Mucosa of rectum (tissue), 2 donors: ENCODE data around the gene RPS24.
"Not testable (repeated sequence)": the region's sequence is repeated elsewhere in the genome, so short reads cannot be mapped to it uniquely, and the experiment has no call there.

Source experiments
- H3K27ac ChIP-seq, 2 donors: one replicate each; pipeline ENCODE4 v1.7.0; 2013; ENCODE audit warnings: inconsistent platforms in 2 of 2, low read depth in 2 of 2, low read length in 2 of 2
- H3K27me3 ChIP-seq, 2 donors: one replicate each; pipeline ENCODE4 v1.7.0; 2013; ENCODE audit warnings: low read length in 2 of 2; ENCODE audit not compliant: control insufficient read depth in 2 of 2, insufficient read depth in 2 of 2
- H3K36me3 ChIP-seq, 2 donors: one replicate each; pipeline ENCODE4 v1.7.0; 2013; ENCODE audit warnings: low read length in 2 of 2; ENCODE audit not compliant: control insufficient read depth in 2 of 2, insufficient read depth in 2 of 2
- H3K4me1 ChIP-seq, 2 donors: one replicate each; pipeline ENCODE4 v1.7.0; 2013; ENCODE audit warnings: low read length in 2 of 2, mild to moderate bottlenecking in 1 of 2; ENCODE audit not compliant: control insufficient read depth in 2 of 2, insufficient read depth in 2 of 2
- H3K4me3 ChIP-seq, 2 donors: one replicate each; pipeline ENCODE4 v1.7.0; 2013; ENCODE audit warnings: low read length in 2 of 2
- H3K9ac ChIP-seq, 2 donors: one replicate each; pipeline ENCODE4 v1.7.0; 2013; ENCODE audit warnings: low read length in 2 of 2, low read depth in 1 of 2, mild to moderate bottlenecking in 1 of 2
- H3K9me3 ChIP-seq, 2 donors: one replicate each; pipeline ENCODE4 v1.7.0; 2013; ENCODE audit warnings: low read length in 2 of 2; ENCODE audit not compliant: control insufficient read depth in 2 of 2
- donor health status: healthy.
- donor health status: Normal muscosa, but diverticular disease.

Gene RPS24

DNA sequence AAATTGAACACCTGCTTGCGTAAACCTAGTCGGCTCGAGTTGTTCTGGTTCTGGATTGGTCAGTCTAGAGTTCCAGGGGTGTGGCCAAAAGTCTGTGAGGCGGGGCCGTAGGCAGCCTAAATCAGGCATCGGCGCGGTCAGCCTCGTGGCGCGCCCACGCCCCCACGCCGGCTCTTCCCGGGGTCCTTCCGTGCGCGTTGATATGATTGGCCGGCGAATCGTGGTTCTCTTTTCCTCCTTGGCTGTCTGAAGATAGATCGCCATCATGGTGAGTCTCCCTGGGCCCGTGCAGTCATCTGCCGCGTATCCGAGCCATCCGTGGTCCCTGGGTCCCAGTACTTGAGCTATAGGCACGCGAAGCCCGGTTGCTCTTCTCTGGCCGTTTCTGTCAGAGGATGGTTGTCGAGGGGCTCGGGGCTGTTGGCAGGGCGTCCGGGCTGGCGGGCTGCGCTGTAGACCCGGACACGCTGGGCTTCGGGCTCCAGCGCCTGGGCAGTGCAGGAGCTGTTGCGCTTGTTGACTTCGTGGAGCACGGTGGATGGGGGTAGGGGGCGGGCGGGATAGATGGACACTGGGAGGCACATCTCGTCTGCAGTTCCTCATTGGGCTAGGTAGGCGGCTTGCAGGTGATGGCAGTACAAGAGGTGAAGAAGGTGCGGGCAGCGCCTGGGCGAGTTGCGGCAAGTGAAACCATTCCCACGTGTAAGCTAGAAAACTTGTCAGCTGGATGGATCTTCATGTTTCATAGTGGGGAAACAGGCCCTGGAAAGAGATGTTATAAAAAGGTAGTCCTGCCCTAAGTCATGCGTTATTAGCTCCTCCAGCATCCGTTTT, at the start of gene RPS24:
RPS24 (plus strand) TSS at position 227 of the 834 bp plus-strand sequence; CDS start at position 266, 39 bp downstream.
- peaks cover 15 to 21% of the 10 kb centered on the region in 2 donors for H3K4me1 ChIP-seq
- H3K9me3 ChIP-seq: no peaks in the 10 kb centered on the region
- H3K27ac ChIP-seq: peak within 1 kb of the TSS; percentile 69 to 70
- H3K27me3 ChIP-seq: no peaks in the 10 kb centered on the region
- H3K36me3 ChIP-seq: peaks cover 28 to 34% of the 10 kb centered on the region in 2 donors
- H3K4me3 ChIP-seq: peak within 1 kb of the TSS; percentile 96 to 97
- H3K9ac ChIP-seq: peak within 1 kb of the TSS; percentile 69 to 86

- Histone ChIP-seq H3K4me1 (no peaks in the 10 kb centered on the region), H3K9me3 (no peaks in the 10 kb centered on the region), H3K9ac (no peak overlapping the region), H3K36me3 (peaks cover 76 to 80% of the 10 kb centered on the region in 2 donors), H3K4me3 (no peak overlapping the region), H3K27me3 (no peaks in the 10 kb centered on the region), H3K27ac (no peak overlapping the region)
These were observed 48.7 kb upstream of the RPS24 start for GRCh38 chr10:77984986-77985385.

- Histone ChIP-seq H3K27me3 (no peaks in the 10 kb centered on the region), H3K4me3 (no peak overlapping the region), H3K4me1 (peaks cover 0 to 6% of the 10 kb centered on the region in 2 donors), H3K36me3 (peaks cover 53 to 69% of the 10 kb centered on the region in 2 donors), H3K27ac (no peak overlapping the region), H3K9ac (no peak overlapping the region), H3K9me3 (no peaks in the 10 kb centered on the region)
These were observed 45.9 kb upstream of the RPS24 start for GRCh38 chr10:77987671-77988255.

DNA sequence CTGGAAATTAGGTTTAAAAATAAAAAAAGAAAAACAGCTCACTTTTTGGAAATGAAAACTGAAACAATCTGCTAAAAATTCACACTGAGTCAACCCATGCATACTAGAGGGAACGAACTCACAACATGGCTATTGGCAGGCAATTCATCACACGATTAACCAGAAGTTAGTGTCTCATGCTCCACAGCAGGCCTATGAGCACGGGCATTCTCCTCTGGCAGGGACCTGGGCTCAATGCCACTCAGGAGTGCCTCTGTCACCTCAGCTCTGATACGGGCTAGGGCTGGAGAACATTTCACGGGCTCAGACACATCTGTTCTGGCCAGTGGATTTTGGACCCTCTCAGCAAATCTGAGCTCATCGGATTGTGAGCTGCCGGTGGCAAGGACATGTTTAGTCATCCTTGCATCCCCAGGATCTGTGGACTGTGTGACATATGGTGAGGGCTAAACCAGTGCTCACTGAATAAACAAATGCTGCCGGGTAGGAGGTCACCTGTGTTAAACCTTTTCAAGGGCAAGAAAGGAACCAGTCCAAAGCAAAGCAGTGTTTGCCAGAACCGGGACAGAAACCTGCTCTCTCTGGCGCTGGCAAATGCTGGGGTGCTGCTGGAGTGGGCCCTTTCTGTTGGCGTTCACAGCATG, 44.5 kb upstream of the RPS24 start:
- no peak overlapping the region for H3K9ac ChIP-seq
- H3K27me3 ChIP-seq: no peaks in the 10 kb centered on the region
- H3K4me3 ChIP-seq: no peak overlapping the region
- no peaks in the 10 kb centered on the region for H3K9me3 ChIP-seq
- H3K36me3 ChIP-seq: peaks cover 51 to 67% of the 10 kb centered on the region in 2 donors
- H3K4me1 ChIP-seq: peaks cover 0 to 6% of the 10 kb centered on the region in 2 donors
- H3K27ac ChIP-seq: no peak overlapping the region

DNA sequence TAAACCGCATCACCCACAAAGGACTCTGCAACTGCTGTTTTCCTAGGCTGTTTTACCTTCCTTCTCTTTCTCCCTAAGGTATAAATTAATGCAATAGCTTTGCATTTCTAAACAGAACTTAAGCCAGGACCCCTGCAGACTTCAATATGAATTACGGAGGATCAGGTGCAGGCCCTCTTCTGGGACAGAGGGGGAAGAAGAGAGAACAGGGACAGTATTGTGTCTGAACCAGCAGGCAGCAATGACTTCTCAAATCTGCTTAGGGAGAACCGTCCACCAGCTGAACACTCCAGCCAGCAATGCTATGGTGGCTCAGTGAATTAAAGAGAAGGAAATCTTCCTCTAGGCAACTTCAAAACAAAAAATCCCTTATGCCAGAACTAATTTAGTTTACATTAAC, 40.0 kb upstream of the RPS24 start:
- no peak overlapping the region for H3K27ac ChIP-seq
- H3K36me3 ChIP-seq: peaks cover 25 to 34% of the 10 kb centered on the region in 2 donors

DNA sequence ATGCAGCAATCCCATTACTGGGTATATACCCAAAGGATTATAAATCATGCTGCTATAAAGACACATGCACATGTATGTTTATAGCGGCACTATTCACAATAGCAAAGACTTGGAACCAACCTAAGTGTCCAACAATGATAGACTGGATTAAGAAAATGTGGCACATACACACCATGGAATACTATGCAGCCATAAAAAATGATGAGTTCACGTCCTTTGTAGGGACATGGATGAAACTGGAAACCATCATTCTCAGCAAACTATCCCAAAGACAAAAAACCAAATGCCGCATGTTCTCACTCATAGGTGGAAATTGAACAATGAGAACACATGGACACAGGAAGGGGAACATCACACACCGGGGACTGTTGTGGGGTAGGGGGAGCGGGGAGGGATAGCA, 34.9 kb upstream of the RPS24 start:
- H3K36me3 ChIP-seq: peaks cover 43 to 49% of the 10 kb centered on the region in 2 donors
- H3K27ac ChIP-seq, H3K4me1 ChIP-seq, H3K9ac ChIP-seq, H3K27me3 ChIP-seq, H3K4me3 ChIP-seq, H3K9me3 ChIP-seq: not testable (repeated sequence)

More for the DNA sequence above, 40.0 kb upstream of the RPS24 start:
- H3K9ac ChIP-seq: no peak overlapping the region
- H3K9me3 ChIP-seq: no peaks in the 10 kb centered on the region
- peaks cover 0 to 6% of the 10 kb centered on the region in 2 donors for H3K4me1 ChIP-seq
- no peaks in the 10 kb centered on the region for H3K27me3 ChIP-seq
- H3K4me3 ChIP-seq: no peak overlapping the region

DNA sequence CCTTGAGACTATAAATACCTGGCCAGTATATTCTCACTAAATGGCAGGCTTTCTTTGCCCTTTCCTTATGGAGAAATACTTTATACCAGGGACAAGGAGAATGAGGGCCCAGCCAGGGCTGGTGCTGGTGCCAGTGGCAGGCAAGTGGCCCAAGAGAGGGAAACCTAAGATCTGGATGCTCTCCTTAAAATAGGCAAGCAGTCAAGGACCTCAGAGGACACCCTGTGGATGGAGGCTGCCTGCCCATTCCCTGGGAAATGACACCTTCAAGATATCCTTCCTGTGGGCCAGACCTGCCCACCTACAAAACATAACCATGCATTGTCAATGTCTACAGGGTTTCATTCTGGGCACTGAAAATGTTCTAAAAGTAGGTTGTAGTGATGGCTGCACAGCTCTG, 33.5 kb upstream of the RPS24 start:
- H3K4me1 ChIP-seq: no peaks in the 10 kb centered on the region
- peaks cover 48 to 58% of the 10 kb centered on the region in 2 donors for H3K36me3 ChIP-seq
- H3K9ac ChIP-seq: no peak overlapping the region
- H3K4me3 ChIP-seq: no peak overlapping the region
- no peaks in the 10 kb centered on the region for H3K27me3 ChIP-seq
- no peaks in the 10 kb centered on the region for H3K9me3 ChIP-seq
- no peak overlapping the region for H3K27ac ChIP-seq

DNA sequence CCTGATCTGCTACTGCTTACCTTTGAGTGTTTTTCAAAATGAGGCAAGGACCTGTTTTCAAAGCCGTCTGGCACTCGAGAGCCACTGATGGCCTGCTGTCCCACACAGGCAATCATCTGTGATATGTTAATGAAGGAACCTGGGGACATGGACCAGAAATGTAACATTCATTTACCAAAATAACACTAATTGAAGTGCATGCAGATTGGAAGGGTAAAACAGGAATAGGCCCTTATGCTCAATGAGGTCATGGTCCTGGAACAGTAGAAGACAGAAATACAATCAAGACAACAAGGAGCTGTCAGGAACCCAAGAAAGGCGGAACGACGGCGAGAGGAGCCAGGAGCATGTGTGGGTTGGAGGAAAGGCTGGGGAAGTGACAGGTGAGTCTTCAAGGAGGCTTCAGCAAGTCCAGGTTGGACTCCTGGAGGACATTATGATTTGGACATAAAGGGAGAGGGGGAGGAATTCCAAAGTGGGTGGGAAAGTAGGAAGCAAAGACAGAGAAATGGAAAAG, 32.6 kb upstream of the RPS24 start:
- H3K27ac ChIP-seq: no peak overlapping the region
- no peaks in the 10 kb centered on the region for H3K27me3 ChIP-seq
- H3K4me3 ChIP-seq: no peak overlapping the region
- no peaks in the 10 kb centered on the region for H3K9me3 ChIP-seq
- H3K36me3 ChIP-seq: peaks cover 53 to 65% of the 10 kb centered on the region in 2 donors
- H3K9ac ChIP-seq: no peak overlapping the region
- no peaks in the 10 kb centered on the region for H3K4me1 ChIP-seq

DNA sequence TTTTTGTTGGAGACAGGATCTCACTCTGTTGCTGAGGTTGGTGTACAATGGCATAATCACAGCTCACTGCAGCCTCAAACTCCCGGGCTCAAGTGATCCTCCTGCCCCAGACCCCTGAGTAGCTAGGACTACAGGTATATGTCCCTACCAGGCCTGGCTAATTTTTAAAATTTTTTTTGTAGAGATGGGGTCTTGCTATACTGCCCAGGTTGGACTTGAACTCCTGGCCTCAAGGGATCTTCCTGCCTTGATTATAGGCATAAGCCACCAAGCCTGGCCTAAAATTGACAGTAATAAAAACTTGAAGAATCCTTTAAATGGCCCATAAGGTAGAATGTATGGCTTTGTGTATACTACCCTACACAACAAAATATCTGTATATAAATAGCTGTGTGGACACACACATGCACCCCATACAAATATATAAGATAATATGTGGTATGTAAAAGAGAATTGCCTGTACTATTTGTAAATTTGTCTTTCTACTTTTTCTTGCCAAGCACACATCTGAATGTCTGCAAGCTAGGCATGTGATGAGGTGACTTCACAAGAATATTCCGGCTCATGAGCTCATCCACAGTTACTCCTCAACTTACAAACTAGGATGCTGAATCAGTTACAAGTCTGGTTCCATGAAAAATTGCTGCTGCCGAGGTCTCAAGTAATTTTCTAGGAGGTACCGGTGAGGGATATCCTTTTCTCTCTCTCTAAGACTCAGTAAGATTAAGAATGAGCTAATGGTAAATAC, 30.9 kb upstream of the RPS24 start:
- no peak overlapping the region for H3K4me3 ChIP-seq
- no peaks in the 10 kb centered on the region for H3K27me3 ChIP-seq
- no peaks in the 10 kb centered on the region for H3K4me1 ChIP-seq
- H3K36me3 ChIP-seq: peaks cover 60 to 79% of the 10 kb centered on the region in 2 donors
- no peaks in the 10 kb centered on the region for H3K9me3 ChIP-seq
- H3K9ac ChIP-seq: no peak overlapping the region
- H3K27ac ChIP-seq: no peak overlapping the region
